Cardiac muscle cell (in vitro differentiated cells and primary cell): ENCODE measurements around the gene OTOF. TPM values are rescaled to one million over a fixed set of nuclear protein-coding genes. Genes with fewer than 3 reads are reported as not detected.

Experiments used
- DNase-seq, 2 donors: peaks; one replicate each; pipeline versions ENCODE4 v3.0.0 to v3.0.0-alpha.2; 2010 to 2017; ENCODE audit warnings: low read depth in 1 of 2, low spot score in 1 of 2
- H3K27ac ChIP-seq: fragments of 200-600 bp; sonication (generic); 2 replicates; pipeline ENCODE4 v1.5.1; 2016
- H3K27me3 ChIP-seq: fragments of 200-600 bp; sonication (generic); 2 replicates; pipeline ENCODE4 v1.6.0; 2016; ENCODE audit warnings: control low read depth
- H3K36me3 ChIP-seq: fragments of 200-600 bp; sonication (generic); 2 replicates; pipeline ENCODE4 v1.5.1; 2016; ENCODE audit warnings: control low read depth
- H3K4me1 ChIP-seq: fragments of 200-600 bp; sonication (generic); 2 replicates; pipeline ENCODE4 v1.8.1; 2017; ENCODE audit warnings: low read depth, mild to moderate bottlenecking, mixed run types
- H3K4me3 ChIP-seq: fragments of 200-600 bp; sonication (generic); 2 replicates; pipeline ENCODE4 v1.5.1; 2016; ENCODE audit warnings: mild to moderate bottlenecking
- H3K9me3 ChIP-seq: fragments of 200-600 bp; sonication (generic); 2 replicates; pipeline ENCODE4 v1.5.1; 2017; ENCODE audit warnings: low read depth, mild to moderate bottlenecking, control low read depth
- CTCF ChIP-seq: IDR thresholded peaks from 2 replicates; pipeline ENCODE4 v1.5.1; 2012; ENCODE audit warnings: low read depth, mild to moderate bottlenecking, low read length
- polyA plus RNA-seq: library from polyadenylated mRNA; unstranded; fragments of >200 nt; fragmentation: Nextera tagmentation; extraction: Ambion mirVana; gene quantifications from 2 replicates; pipeline ENCODE4 v1.2.1, GENCODE V29; 2016
- total RNA-seq: library from RNA; depleted of rRNA; stranded (reverse); fragments of >200 nt; gene quantifications from 2 replicates; pipeline ENCODE4 v1.2.3, GENCODE V29; 2016

OTOF gene
- total and polyA plus RNA-seq, 2 experiments from 2014 or later = not detected

GRCh38 chr2:26492749-26493515 lies 15.0 kb upstream of the OTOF start:
- no peak for DNase-seq
- no peaks in the 10 kb centered on the region for H3K27me3 ChIP-seq
- TF ChIP-seq CTCF = no peak
- no peaks in the 10 kb centered on the region for H3K36me3 ChIP-seq
- H3K9me3 ChIP-seq = no peaks in the 10 kb centered on the region
- H3K4me3 ChIP-seq = no peak overlapping the region
- H3K4me1 ChIP-seq = no peaks in the 10 kb centered on the region
- H3K27ac ChIP-seq = no peak overlapping the region

GRCh38 chr2:26491563-26492167 lies 13.7 kb upstream of the OTOF start:
- Histone ChIP-seq H3K27me3 (no peaks in the 10 kb centered on the region), H3K4me3 (no peak overlapping the region), H3K36me3 (no peaks in the 10 kb centered on the region), H3K4me1 (no peaks in the 10 kb centered on the region), H3K9me3 (no peaks in the 10 kb centered on the region), H3K27ac (no peak overlapping the region)
- no peak for DNase-seq
- TF ChIP-seq CTCF = no peak

GRCh38 chr2:26489213-26489850 lies 11.4 kb upstream of the OTOF start:
- Histone ChIP-seq H3K36me3 (no peaks in the 10 kb centered on the region), H3K4me3 (no peak overlapping the region), H3K27ac (no peak overlapping the region), H3K4me1 (no peaks in the 10 kb centered on the region), H3K27me3 (no peaks in the 10 kb centered on the region), H3K9me3 (no peaks in the 10 kb centered on the region)
- no peak for DNase-seq
- no peak for TF ChIP-seq CTCF

- TF ChIP-seq CTCF = no peak
- Histone ChIP-seq H3K9me3 (no peaks in the 10 kb centered on the region), H3K4me3 (no peak overlapping the region)
Measured at GRCh38 chr2:26488463-26489212, 10.7 kb upstream of the OTOF start.

GRCh38 chr2:26487192-26487591 lies 9.3 kb upstream of the OTOF start:
- Histone ChIP-seq H3K36me3 (no peaks in the 10 kb centered on the region), H3K27me3 (no peaks in the 10 kb centered on the region), H3K4me1 (no peaks in the 10 kb centered on the region), H3K4me3 (no peak overlapping the region), H3K27ac (no peak overlapping the region), H3K9me3 (no peaks in the 10 kb centered on the region)
- DNase-seq = no peak
- TF ChIP-seq CTCF = no peak

More at GRCh38 chr2:26488463-26489212, 10.7 kb upstream of the OTOF start:
- Histone ChIP-seq H3K36me3 (no peaks in the 10 kb centered on the region), H3K27ac (no peak overlapping the region), H3K4me1 (no peaks in the 10 kb centered on the region), H3K27me3 (no peaks in the 10 kb centered on the region)
- DNase-seq = no peak
